HG03571 (cell line): ENCODE results near the gene ANGEL1.
A peak's percentile ranks its signal among the peaks of the same experiment; 100 is the strongest.

Experiments
- ATAC-seq: cut with Tn5 transposase; IDR thresholded peaks from one replicate; pipeline ENCODE4 v1.9.1; 2021; ENCODE audit not compliant: unreplicated experiment

ANGEL1 gene

GRCh38 chr14:76767681-76768656, 44.7 kb downstream of the ANGEL1 start:
- ATAC-seq, result peak; percentile 92

GRCh38 chr14:76765461-76765931, 47.2 kb downstream of the ANGEL1 start:
- no peak for ATAC-seq

- ATAC-seq, result no peak
Observed at GRCh38 chr14:76763096-76764041, 49.3 kb downstream of the ANGEL1 start.

GRCh38 chr14:76762411-76763095, 50.1 kb downstream of the ANGEL1 start:
- no peak for ATAC-seq

GRCh38 chr14:76761960-76762410, 50.7 kb downstream of the ANGEL1 start:
- no peak for ATAC-seq

GRCh38 chr14:76761136-76761959, 51.3 kb downstream of the ANGEL1 start, which contains the start of gene VASH1:
TSS of gene VASH1 (plus strand) at chr14:76761468. CDS start at chr14:76762822, 1,354 bp downstream.
- ATAC-seq, result peak; percentile 76

GRCh38 chr14:76760331-76761135, 52.1 kb downstream of the ANGEL1 start:
- no peak for ATAC-seq

GRCh38 chr14:76759589-76759988, 53.1 kb downstream of the ANGEL1 start:
- ATAC-seq, result no peak

GRCh38 chr14:76756371-76756750, 56.3 kb downstream of the ANGEL1 start:
- ATAC-seq, result no peak

- no peak for ATAC-seq
Observed at GRCh38 chr14:76755610-76756370, 56.9 kb downstream of the ANGEL1 start.

GRCh38 chr14:76754586-76754985, 58.1 kb downstream of the ANGEL1 start:
- ATAC-seq, result no peak

GRCh38 chr14:76753541-76754198, 59.0 kb downstream of the ANGEL1 start:
- no peak for ATAC-seq

- no peak for ATAC-seq
Observed at GRCh38 chr14:76752744-76753143, 59.9 kb downstream of the ANGEL1 start.

- no peak for ATAC-seq
Observed at GRCh38 chr14:76742966-76743365, 69.7 kb downstream of the ANGEL1 start.

- no peak for ATAC-seq
Observed at GRCh38 chr14:76742185-76742584, 70.5 kb downstream of the ANGEL1 start.

GRCh38 chr14:76741074-76741473, 71.6 kb downstream of the ANGEL1 start:
- no peak for ATAC-seq
